Measurements from ENCODE around the gene GLS2.

Gene GLS2
- 1.0 to 7.6 (median 2.0) reads per million in 9 experiments for total RNA-seq

- H3K4me3 Mint-ChIP-seq, result peak within 1 kb of the TSS; percentile 88 to 90
- no peaks in the 10 kb centered on the region for H3K9me3 Mint-ChIP-seq
- DNase-seq (peak; percentile 63 to 70 (median 64)), ATAC-seq (replicated peaks) (peak; percentile 96)
- H3K27ac Mint-ChIP-seq, result peak within 1 kb of the TSS; percentile 55 to 63
- H3K36me3 Mint-ChIP-seq (ENCODE audit: insufficient read depth), result no peaks in the 10 kb centered on the region
- peaks cover 20 to 44% of the 10 kb centered on the region in 2 donors for H3K27me3 Mint-ChIP-seq
- peaks cover 11 to 12% of the 10 kb centered on the region in 2 donors for H3K4me1 Mint-ChIP-seq (ENCODE audit: low read depth in 2 of 2)
Measured at GRCh38 chr12:56488041-56488955, at the start of gene GLS2. TSS of gene GLS2 (minus strand) at chr12:56488161. CDS start at chr12:56488118, 43 bp downstream.

- H3K27me3 Mint-ChIP-seq, result peaks cover 0 to 5% of the 10 kb centered on the region in 2 donors
- H3K36me3 Mint-ChIP-seq (ENCODE audit: insufficient read depth), result no peaks in the 10 kb centered on the region
Measured at GRCh38 chr12:56537546-56537945, 49.6 kb upstream of the GLS2 start.

GRCh38 chr12:56530390-56531055 lies 42.6 kb upstream of the GLS2 start:
- ATAC-seq (replicated peaks) (no peak), DNase-seq (no peak)
- peaks cover 0 to 3% of the 10 kb centered on the region in 2 donors for H3K4me1 Mint-ChIP-seq (ENCODE audit: low read depth in 2 of 2)
- peaks cover 0 to 5% of the 10 kb centered on the region in 2 donors for H3K27me3 Mint-ChIP-seq
- no peak overlapping the region for H3K27ac Mint-ChIP-seq
- no peaks in the 10 kb centered on the region for H3K9me3 Mint-ChIP-seq
- H3K4me3 Mint-ChIP-seq, result no peak overlapping the region
- H3K36me3 Mint-ChIP-seq (ENCODE audit: insufficient read depth), result no peaks in the 10 kb centered on the region

More at GRCh38 chr12:56537546-56537945, 49.6 kb upstream of the GLS2 start:
- H3K9me3 Mint-ChIP-seq, result no peaks in the 10 kb centered on the region
- H3K27ac Mint-ChIP-seq, result no peak overlapping the region
- no peaks in the 10 kb centered on the region for H3K4me1 Mint-ChIP-seq (ENCODE audit: low read depth in 2 of 2)
- no peak overlapping the region for H3K4me3 Mint-ChIP-seq
- ATAC-seq (replicated peaks) (no peak), DNase-seq (no peak)

GRCh38 chr12:56529656-56530055 lies 41.7 kb upstream of the GLS2 start:
- Mint-ChIP-seq H3K4me3 (no peak overlapping the region), H3K27ac (no peak overlapping the region), H3K27me3 (no peaks in the 10 kb centered on the region), H3K4me1 (ENCODE audit: low read depth in 2 of 2) (peaks cover 0 to 3% of the 10 kb centered on the region in 2 donors), H3K36me3 (ENCODE audit: insufficient read depth) (no peaks in the 10 kb centered on the region), H3K9me3 (no peaks in the 10 kb centered on the region)
- ATAC-seq (replicated peaks), result no peak
- DNase-seq, result no peak

GRCh38 chr12:56528846-56529245 lies 40.9 kb upstream of the GLS2 start:
- no peaks in the 10 kb centered on the region for H3K9me3 Mint-ChIP-seq
- H3K27ac Mint-ChIP-seq, result no peak overlapping the region
- H3K27me3 Mint-ChIP-seq, result no peaks in the 10 kb centered on the region
- no peak for DNase-seq
- no peak for ATAC-seq (replicated peaks)
- peaks cover 0 to 3% of the 10 kb centered on the region in 2 donors for H3K4me1 Mint-ChIP-seq (ENCODE audit: low read depth in 2 of 2)
- no peaks in the 10 kb centered on the region for H3K36me3 Mint-ChIP-seq (ENCODE audit: insufficient read depth)
- no peak overlapping the region for H3K4me3 Mint-ChIP-seq

- H3K9me3 Mint-ChIP-seq, result no peaks in the 10 kb centered on the region
- H3K27me3 Mint-ChIP-seq, result peaks cover 0 to 6% of the 10 kb centered on the region in 2 donors
- peak overlapping the region; percentile 92 to 97 for H3K27ac Mint-ChIP-seq
- no peak for DNase-seq
- H3K4me3 Mint-ChIP-seq, result peak overlapping the region; percentile 88 to 94
- no peaks in the 10 kb centered on the region for H3K36me3 Mint-ChIP-seq (ENCODE audit: insufficient read depth)
- ATAC-seq (replicated peaks), result no peak
- H3K4me1 Mint-ChIP-seq (ENCODE audit: low read depth in 2 of 2), result peaks cover 13 to 18% of the 10 kb centered on the region in 2 donors
Measured at GRCh38 chr12:56522411-56523193, 34.6 kb upstream of the GLS2 start.

GRCh38 chr12:56521590-56522371 lies 33.8 kb upstream of the GLS2 start, which contains the start of gene RBMS2:
TSS of gene RBMS2 (plus strand) at chr12:56521820. CDS start at chr12:56522024, 204 bp downstream.
- Mint-ChIP-seq H3K4me1 (ENCODE audit: low read depth in 2 of 2) (peaks cover 13 to 18% of the 10 kb centered on the region in 2 donors), H3K4me3 (peak within 1 kb of the TSS; percentile 88 to 94), H3K36me3 (ENCODE audit: insufficient read depth) (no peaks in the 10 kb centered on the region), H3K27me3 (peaks cover 0 to 6% of the 10 kb centered on the region in 2 donors), H3K9me3 (no peaks in the 10 kb centered on the region), H3K27ac (peak within 1 kb of the TSS; percentile 92 to 97)
- DNase-seq, result peak; percentile 17 to 29 (median 21)
- ATAC-seq (replicated peaks), result peak; percentile 98

GRCh38 chr12:56521209-56521589 lies 33.2 kb upstream of the GLS2 start:
- peak; percentile 64 for ATAC-seq (replicated peaks)
- peak overlapping the region; percentile 92 to 97 for H3K27ac Mint-ChIP-seq

GRCh38 chr12:56520506-56520905 lies 32.5 kb upstream of the GLS2 start:
- Mint-ChIP-seq H3K4me3 (no peak overlapping the region), H3K27ac (no peak overlapping the region), H3K36me3 (ENCODE audit: insufficient read depth) (no peaks in the 10 kb centered on the region), H3K4me1 (ENCODE audit: low read depth in 2 of 2) (peaks cover 13 to 18% of the 10 kb centered on the region in 2 donors), H3K9me3 (no peaks in the 10 kb centered on the region), H3K27me3 (peaks cover 0 to 6% of the 10 kb centered on the region in 2 donors)
- DNase-seq (no peak), ATAC-seq (replicated peaks) (no peak)

More at GRCh38 chr12:56521209-56521589, 33.2 kb upstream of the GLS2 start:
- peaks cover 13 to 18% of the 10 kb centered on the region in 2 donors for H3K4me1 Mint-ChIP-seq (ENCODE audit: low read depth in 2 of 2)
- peak overlapping the region; percentile 88 to 94 for H3K4me3 Mint-ChIP-seq
- H3K27me3 Mint-ChIP-seq, result peaks cover 0 to 6% of the 10 kb centered on the region in 2 donors
- H3K36me3 Mint-ChIP-seq (ENCODE audit: insufficient read depth), result no peaks in the 10 kb centered on the region
- DNase-seq, result no peak
- H3K9me3 Mint-ChIP-seq, result no peaks in the 10 kb centered on the region

- ATAC-seq (replicated peaks) (no peak), DNase-seq (no peak)
- no peaks in the 10 kb centered on the region for H3K9me3 Mint-ChIP-seq
- no peak overlapping the region for H3K4me3 Mint-ChIP-seq
- H3K36me3 Mint-ChIP-seq (ENCODE audit: insufficient read depth), result no peaks in the 10 kb centered on the region
- H3K27me3 Mint-ChIP-seq, result peaks cover 0 to 6% of the 10 kb centered on the region in 2 donors
- H3K27ac Mint-ChIP-seq, result no peak overlapping the region
- peaks cover 13 to 18% of the 10 kb centered on the region in 2 donors for H3K4me1 Mint-ChIP-seq (ENCODE audit: low read depth in 2 of 2)
Measured at GRCh38 chr12:56520048-56520447, 32.1 kb upstream of the GLS2 start.

GRCh38 chr12:56518570-56518969 lies 30.6 kb upstream of the GLS2 start:
- Mint-ChIP-seq H3K27me3 (peaks cover 0 to 6% of the 10 kb centered on the region in 2 donors), H3K36me3 (ENCODE audit: insufficient read depth) (no peaks in the 10 kb centered on the region), H3K27ac (no peak overlapping the region), H3K4me3 (no peak overlapping the region), H3K4me1 (ENCODE audit: low read depth in 2 of 2) (peaks cover 16 to 18% of the 10 kb centered on the region in 2 donors), H3K9me3 (no peaks in the 10 kb centered on the region)
- ATAC-seq (replicated peaks) (no peak), DNase-seq (no peak)

- no peaks in the 10 kb centered on the region for H3K9me3 Mint-ChIP-seq
- H3K36me3 Mint-ChIP-seq (ENCODE audit: insufficient read depth), result no peaks in the 10 kb centered on the region
- H3K4me3 Mint-ChIP-seq, result no peak overlapping the region
- no peak for ATAC-seq (replicated peaks)
- H3K4me1 Mint-ChIP-seq (ENCODE audit: low read depth in 2 of 2), result peaks cover 15 to 16% of the 10 kb centered on the region in 2 donors
- H3K27me3 Mint-ChIP-seq, result peaks cover 0 to 5% of the 10 kb centered on the region in 2 donors
- no peak overlapping the region for H3K27ac Mint-ChIP-seq
- DNase-seq, result no peak
Measured at GRCh38 chr12:56517854-56518253, 29.9 kb upstream of the GLS2 start.
